NCI-H82 treated with DMSO at 0.1 percent for 48 hours (cell line): Measurements from ENCODE around the gene GTF2A1L.
"Not testable (repeated sequence)": the region's sequence is repeated elsewhere in the genome, so short reads cannot be mapped to it uniquely, and the experiment has no call there.

Experiments
- DNase-seq: peaks from one replicate; lab custom pipeline; 2025; ENCODE audit not compliant: unreplicated experiment; lab: John Stamatoyannopoulos, UW

The GTF2A1L gene

GRCh38 chr2:48617618-48618017 is at the start of gene GTF2A1L:
Gene GTF2A1L (plus strand): TSS chr2:48617856. CDS start chr2:48617875, 19 bp downstream.
- DNase-seq = no peak

GRCh38 chr2:48568547-48568946 is 49.1 kb upstream of the GTF2A1L start:
- DNase-seq = no peak

DNA sequence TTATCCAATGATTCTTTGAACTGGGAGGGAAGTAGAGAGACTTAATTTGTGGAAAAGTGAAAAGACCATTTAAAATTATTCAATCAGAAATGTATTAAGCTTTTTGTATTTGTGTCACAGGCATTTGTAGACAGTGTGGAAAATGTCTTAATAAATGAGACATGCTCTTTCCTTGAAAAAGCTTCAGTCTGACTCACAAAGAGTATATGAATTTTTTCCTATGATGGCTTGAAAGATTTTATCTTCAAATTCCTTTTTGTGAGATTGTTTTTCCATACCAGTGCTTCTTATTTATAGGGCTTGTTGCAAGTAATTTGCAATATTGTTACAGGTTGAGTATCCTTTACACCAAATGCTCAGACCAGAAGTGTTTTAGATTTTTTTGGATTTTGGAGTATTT is 48.2 kb upstream of the GTF2A1L start:
- DNase-seq = no peak

DNA sequence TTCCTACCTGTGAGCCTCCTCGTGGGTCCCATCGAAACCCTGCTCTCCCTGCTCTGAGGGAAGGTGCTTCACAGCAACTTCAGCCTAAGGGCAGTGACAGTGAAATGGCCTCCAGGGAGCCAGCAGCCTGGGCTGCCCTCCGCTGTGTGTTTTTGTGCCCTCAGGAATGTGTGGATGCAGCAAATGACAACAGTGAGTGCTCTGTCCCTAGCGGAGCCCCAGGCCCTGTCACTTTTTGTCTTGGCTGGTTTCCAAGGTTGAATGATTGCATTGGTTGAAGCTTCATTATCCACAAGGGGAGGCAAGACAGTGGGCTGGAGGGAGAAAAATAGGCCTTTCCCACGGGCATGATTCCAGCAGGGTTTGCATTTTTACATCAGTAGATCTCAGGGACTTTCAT is 44.8 kb upstream of the GTF2A1L start:
- no peak for DNase-seq

DNA sequence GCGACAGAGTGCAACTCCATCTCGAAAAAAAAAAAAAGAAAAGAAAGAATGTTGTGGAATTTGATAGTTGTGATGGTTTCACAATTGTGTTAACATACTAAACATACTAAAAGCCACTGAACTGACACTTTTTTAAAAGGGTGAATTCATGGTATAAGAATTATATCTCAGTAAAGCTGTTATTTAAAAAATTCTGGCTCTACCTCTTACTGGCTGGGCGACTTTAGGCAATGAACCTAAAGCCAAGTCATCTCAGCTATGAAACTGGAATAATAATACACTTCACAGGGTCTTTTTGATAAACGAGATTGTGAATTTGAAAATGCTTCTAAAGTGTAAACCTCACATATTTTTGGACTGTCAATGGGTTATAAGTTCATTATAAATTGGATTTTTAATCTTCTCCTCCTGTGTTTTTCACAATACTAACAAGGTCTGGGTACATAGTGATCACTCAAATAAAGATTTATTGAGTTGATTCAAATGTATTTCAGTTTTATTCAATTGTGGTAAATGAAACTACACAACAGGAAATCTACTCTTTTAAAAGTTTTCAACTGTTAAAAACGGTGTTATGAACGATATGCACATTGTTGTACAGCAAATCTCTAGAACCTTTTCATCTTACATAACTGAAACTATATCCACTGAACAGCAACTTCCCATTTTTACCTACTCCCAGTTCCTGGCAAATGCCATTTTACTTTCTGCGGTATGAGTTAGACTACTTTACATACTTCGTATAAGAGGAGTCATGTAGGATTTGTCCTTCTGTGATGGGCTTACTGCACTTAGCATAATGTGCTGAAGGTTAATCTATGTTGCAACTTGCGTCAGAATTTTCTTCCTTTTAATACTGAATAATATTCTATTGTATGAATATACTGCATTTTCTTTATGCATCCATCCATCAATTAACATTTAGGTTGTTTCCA is 43.0 kb upstream of the GTF2A1L start:
- no peak for DNase-seq

- DNase-seq = no peak
Measured at GRCh38 chr2:48578313-48578712, 39.3 kb upstream of the GTF2A1L start.

GRCh38 chr2:48583961-48584360 is 33.7 kb upstream of the GTF2A1L start:
- DNase-seq = peak; percentile 9

- DNase-seq = no peak
Measured at GRCh38 chr2:48584551-48584950, 33.1 kb upstream of the GTF2A1L start.

DNA sequence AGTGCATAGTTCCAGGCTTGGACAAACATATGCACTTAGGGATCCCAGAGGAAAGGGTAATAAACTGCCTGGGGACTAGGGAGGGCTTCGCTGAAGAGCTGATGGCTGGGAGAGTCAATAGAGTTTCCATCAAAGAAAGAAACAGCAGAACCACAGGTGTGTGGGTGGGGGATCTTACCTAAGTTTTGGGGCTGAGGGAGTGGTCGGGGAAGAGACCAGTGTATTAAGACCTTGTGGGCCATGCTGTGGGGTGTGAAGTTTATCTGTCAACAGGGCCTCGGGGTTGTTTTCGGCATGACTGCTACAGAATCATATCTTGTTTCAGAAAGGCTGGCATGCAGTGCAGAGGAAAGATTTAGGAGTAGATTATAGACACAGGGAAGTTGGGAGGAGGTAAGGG is 31.2 kb upstream of the GTF2A1L start:
- no peak for DNase-seq

DNA sequence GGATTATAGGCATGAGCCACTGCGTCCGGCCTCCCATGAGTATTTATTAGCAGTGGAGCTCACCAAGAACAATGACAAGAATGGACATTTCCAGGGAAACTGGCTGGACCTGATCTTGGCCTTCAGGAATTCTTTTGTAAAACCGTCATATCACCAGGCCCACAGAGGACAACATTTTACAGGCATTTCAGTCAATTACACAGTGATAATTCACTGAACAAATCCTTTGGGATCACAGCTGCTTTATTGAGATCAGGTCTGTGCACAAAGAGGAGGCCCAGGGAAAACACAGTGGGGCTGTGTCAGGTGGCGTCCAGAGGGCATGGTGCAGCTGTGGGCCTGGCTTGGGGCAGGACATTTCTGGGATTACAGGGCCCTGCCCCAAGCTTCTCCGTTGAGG is 30.1 kb upstream of the GTF2A1L start:
- no peak for DNase-seq

- DNase-seq = no peak
Measured at GRCh38 chr2:48587961-48588360, 29.7 kb upstream of the GTF2A1L start.

- no peak for DNase-seq
Measured at GRCh38 chr2:48588745-48589144, 28.9 kb upstream of the GTF2A1L start.

GRCh38 chr2:48589170-48589767 is 28.4 kb upstream of the GTF2A1L start:
- peak; percentile 71 for DNase-seq

DNA sequence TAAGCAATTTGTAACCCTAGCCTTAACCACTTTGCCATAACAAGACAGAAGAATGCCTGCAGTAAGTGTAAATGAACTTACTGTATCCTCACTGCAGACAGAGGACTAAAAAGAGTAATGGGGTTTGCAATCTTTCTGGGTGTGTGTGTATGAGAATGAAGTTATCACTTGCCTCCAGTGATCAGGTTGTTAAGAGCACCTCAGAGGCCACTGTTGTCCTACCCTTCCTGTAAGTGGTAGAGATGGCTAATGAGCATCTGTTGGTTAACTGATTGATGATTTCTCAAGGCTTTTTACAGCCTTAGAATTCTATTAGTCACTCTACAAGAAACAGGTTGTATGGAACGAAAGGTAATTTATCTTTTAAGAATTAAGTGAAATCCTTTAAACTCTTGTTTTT is 27.6 kb upstream of the GTF2A1L start:
- no peak for DNase-seq

DNA sequence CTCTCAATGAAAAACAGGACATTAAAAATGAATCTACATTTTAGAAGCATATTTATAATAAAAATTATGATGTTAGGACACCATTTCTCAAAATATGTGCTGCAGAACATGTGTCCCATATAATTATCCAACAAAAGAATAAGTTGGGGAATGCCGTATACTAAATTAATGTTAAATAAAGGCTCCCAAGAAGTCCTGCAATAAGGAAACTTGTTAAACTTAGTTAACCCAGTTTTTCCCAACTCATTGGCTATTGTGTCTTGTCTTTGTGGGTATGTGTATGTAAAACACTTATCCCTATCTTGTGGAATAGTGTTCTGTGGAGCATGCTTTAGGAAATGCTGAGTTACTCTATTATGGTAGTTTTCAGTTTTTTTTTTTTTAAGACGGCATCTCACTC is 25.6 kb upstream of the GTF2A1L start:
- DNase-seq = no peak

DNA sequence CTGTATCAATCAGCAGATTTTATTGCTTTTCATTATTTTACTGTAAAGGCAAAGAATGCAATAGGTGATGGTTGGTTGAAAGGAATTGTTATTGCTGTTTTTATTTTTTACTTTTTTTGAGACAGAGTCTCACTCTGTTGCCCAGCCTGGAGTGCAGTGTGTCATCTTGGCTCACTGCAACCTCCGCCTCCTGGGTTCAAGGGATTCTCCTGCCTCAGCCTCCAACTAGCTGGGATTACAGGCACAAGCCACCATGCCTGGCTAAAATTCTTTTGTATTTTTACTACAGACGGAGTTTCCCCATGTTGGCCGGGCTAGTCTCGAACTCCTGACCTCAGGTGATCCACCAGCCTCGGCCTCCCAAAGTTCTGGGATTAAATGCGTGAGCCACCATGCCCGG is 20.9 kb upstream of the GTF2A1L start:
- DNase-seq = not testable (repeated sequence)

DNA sequence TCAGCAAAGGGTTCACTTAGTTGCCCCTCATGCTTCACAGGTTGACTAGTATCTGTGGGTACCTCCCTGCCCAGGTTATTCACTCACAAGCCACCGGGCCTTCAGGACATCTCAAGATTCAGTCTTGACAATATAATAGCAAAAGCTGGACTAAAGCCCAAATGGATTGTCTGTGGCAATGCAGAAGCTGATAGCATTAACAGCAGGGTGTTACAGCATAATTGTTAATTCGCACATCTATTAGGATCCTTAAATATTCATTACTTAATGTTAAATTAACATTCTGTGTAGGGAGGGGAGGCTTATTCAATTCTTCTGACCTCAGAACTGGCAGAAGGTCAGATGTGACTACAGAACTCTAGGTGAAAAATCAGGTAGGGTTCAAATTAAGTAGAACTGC is 20.2 kb upstream of the GTF2A1L start:
- no peak for DNase-seq

- DNase-seq = peak; percentile 39
Measured at GRCh38 chr2:48600204-48600813, 17.3 kb upstream of the GTF2A1L start.

GRCh38 chr2:48600917-48601316 is 16.7 kb upstream of the GTF2A1L start:
- DNase-seq = no peak

DNA sequence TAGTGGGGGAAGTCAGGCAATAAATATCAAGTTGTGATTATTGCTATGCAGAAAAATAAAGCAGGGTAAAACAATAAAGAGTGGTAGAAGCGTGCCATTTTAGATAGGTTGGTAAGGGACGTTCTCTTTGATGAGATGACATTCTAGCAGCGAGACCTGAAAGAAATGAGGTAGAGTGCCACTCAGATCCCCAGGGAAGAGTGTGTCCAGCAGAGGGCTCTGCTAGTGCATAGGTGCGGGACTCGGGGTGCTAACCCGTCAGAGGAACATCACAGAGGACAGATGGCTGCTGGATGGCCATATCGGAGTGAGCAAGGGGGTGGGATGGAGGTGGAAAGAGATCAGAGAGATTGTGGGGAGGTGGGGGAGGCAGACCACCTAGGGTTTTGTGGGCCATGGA is 16.3 kb upstream of the GTF2A1L start:
- peak; percentile 59 for DNase-seq

DNA sequence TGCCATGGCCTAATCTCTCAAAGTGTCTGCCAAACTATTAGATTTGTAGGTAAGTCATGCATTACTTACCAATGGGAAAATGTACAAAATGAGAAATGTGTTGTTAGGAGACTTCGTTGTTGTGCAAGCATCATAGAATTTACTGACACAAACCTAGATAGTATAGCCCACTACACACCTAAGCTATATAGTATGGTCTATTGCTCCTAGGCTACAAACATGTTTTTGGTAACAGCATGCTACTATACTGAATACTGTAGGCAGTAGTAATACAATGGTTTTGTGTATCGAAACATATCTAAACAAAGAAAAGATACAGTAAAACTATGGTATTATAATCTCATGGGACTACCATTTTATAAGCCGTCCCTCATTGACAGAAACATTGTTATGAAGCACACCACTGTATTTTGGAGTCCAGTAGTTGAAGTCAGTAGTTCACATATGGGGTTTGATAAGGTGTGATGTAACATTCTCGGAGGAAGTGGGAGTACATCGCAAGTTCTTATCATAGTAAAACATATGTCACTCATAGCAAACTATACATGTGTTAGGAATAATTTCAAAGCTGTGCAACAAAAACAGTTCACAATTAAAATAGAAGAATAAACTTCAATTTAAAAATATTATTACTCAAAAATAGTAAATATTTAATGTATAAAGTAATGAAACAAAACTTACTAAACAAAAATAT is 12.0 kb upstream of the GTF2A1L start:
- DNase-seq = no peak
